Fibroblast of villous mesenchyme (primary cell): ENCODE data around the gene CAMK2D. TPM values are rescaled to one million over a fixed set of nuclear protein-coding genes. Genes with fewer than 3 reads are reported as not detected.

ENCODE experiments used
- DNase-seq: peaks from one replicate; pipeline ENCODE4 v3.0.0-alpha.2; 2010; ENCODE audit warnings: low read depth
- H3K4me3 ChIP-seq: 2 replicates; pipeline ENCODE4 v1.5.1; 2011; ENCODE audit warnings: low read depth, mild to moderate bottlenecking, low read length
- CTCF ChIP-seq: IDR thresholded peaks from 2 replicates; pipeline ENCODE4 v1.5.1; 2012; ENCODE audit warnings: low read depth, mild to moderate bottlenecking, low read length; ENCODE audit not compliant: insufficient read depth
- total RNA-seq: library from RNA; depleted of rRNA; stranded (reverse); fragments of >200 nt; gene quantifications from 2 replicates; pipeline ENCODE4 v1.2.3, GENCODE V29; 2012

CAMK2D gene
- total RNA-seq, 1 donor = 161 TPM

DNA sequence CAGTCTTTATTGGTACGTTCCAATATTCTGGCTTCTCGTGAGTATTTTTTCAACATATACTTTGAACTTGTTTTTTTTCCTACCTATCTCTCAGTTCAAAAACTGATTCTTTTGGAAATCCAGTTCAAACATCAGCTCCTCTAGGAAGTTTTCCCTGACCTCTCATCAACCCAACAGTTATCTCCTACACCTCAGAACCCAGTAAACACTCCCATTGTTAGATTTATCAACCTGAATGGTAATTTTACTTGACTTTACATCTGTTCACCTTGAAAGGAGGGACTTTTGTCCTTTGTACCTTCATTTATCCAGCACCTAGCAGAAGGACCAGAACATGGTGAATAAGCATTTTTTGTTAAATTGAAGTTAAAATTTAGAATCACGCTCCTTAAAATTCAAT, 13.6 kb downstream of the CAMK2D start:
- TF ChIP-seq CTCF = no peak
- no peak for DNase-seq
- H3K4me3 ChIP-seq = no peak overlapping the region

DNA sequence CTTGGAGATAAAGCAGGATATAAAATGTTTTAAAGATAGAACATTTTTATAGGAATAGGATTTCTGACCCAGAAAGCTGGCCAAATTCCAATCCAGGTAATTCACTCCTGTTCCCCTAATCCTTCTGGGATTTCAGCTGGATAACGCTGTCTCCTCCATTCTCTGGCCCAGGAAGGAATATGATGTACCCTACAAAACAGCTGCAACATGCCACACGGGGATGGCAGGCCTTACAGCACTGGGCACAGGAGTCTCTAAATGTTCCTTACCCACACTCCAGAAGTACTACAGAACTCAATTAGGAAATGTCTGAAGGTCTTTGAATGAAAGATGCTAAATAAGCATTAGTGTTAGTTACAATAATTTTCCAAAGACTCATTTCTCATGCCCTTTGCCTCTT, 15.8 kb downstream of the CAMK2D start:
- H3K4me3 ChIP-seq = no peak overlapping the region
- TF ChIP-seq CTCF = no peak
- DNase-seq = no peak

GRCh38 chr4:113744667-113745240, 16.8 kb downstream of the CAMK2D start:
- DNase-seq = no peak
- no peak overlapping the region for H3K4me3 ChIP-seq
- no peak for TF ChIP-seq CTCF

DNA sequence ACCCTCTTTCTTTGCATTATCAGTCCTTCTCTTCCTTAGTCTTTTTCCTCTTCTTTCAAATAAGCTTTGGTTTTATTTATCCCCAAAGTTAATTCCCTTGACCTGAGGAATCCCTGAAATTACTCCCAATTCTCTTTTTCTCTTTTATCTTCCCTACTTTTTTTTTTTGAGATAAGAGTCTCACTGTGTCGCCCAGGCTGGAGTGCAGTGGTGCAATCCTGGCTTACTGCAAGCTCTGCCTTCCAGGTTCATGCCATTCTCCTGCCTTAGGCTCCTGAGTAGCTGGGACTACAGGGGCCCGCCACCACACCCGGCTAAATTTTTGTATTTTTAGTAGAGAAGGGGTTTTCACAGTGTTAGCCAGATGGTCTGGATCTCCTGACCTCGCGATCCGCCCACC, 17.8 kb downstream of the CAMK2D start:
- no peak for DNase-seq
- TF ChIP-seq CTCF = no peak
- no peak overlapping the region for H3K4me3 ChIP-seq

- H3K4me3 ChIP-seq = no peak overlapping the region
- no peak for DNase-seq
- no peak for TF ChIP-seq CTCF
Observed at GRCh38 chr4:113742643-113743042, 18.9 kb downstream of the CAMK2D start.

DNA sequence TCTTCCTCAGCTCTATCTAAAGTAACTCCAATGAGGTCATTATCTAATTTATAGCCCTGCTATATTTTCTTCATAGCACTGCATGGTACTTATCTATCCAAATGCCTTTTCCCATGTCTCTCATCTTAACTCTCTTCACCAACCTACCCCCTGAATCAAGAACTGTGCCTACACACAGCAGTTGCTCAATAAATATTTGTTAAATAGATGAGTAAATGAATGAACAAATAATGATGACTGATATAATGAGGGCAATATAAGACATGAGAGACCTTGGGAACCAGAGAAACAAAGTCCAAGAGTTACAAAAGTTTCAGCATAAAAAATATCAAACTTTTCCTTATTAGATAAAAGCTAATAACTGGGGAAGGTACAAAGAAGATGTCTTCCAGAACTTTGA, 19.6 kb downstream of the CAMK2D start:
- no peak for TF ChIP-seq CTCF
- H3K4me3 ChIP-seq = no peak overlapping the region
- DNase-seq = no peak

DNA sequence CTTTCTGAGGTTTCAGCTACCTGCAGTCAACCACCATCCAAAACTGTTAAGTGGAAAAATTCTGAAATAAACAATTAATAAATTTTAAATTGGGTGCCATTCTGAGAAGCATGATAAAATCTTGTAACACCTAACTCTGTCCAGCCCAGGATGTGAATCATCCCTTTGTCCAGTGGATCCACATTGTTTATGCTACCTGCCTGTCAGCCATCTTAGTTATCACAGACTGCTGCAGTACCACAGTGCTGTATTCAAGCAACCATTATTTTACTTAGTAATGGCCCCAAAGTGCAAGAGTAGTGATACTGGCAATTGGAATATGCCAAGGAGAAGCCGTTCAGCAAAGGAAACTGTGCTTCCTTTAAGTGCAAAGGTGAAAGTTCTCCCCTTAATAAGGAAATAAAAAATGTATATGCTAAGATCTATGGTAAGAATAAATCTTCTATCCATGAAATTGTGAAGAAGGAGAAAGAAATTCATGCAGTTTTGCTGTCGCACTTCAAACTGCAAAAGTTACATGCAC, 20.6 kb downstream of the CAMK2D start:
- H3K4me3 ChIP-seq = no peak overlapping the region
- TF ChIP-seq CTCF = no peak
- DNase-seq = no peak
